SK-N-SH treated with all-trans-retinoic acid at 6 μM for 48 hours (cell line): ENCODE data around the gene CACNA2D3.

ENCODE experiments used
- ATAC-seq: fragments of 200-7000 bp; cut with Tn5 transposase; 3 replicates; pipeline ENCODE4 v1.9.1; 2020; ENCODE audit warnings: mild to moderate bottlenecking, moderate library complexity
- ARNTL ChIP-seq: fragments of 450-650 bp; formaldehyde crosslinking; IDR thresholded peaks from 2 replicates; pipeline ENCODE4 v1.5.0; 2020; ENCODE audit warnings: low read depth, mild to moderate bottlenecking, moderate library complexity, borderline replicate concordance
- BACH2 ChIP-seq: fragments of 250-450 bp; sonication (Bioruptor Pico); IDR thresholded peaks from 2 replicates; pipeline ENCODE4 v1.9.0; 2021; ENCODE audit warnings: mild to moderate bottlenecking, borderline replicate concordance
- CREB5 ChIP-seq: fragments of 250-450 bp; sonication (Bioruptor Pico); IDR thresholded peaks from 2 replicates; pipeline ENCODE4 v1.5.1; 2020; ENCODE audit warnings: low read depth, mild to moderate bottlenecking, moderate library complexity
- CSDC2 ChIP-seq: fragments of 250-450 bp; sonication (Bioruptor Pico); IDR thresholded peaks from 2 replicates; pipeline ENCODE4 v1.5.0; 2020; ENCODE audit warnings: mild to moderate bottlenecking, moderate library complexity
- ESRRG ChIP-seq: fragments of 250-450 bp; sonication (Bioruptor Pico); IDR thresholded peaks from 2 replicates; pipeline ENCODE4 v1.6.1; 2021; ENCODE audit warnings: mild to moderate bottlenecking
- GLIS3 ChIP-seq: fragments of 250-450 bp; sonication (Bioruptor Pico); IDR thresholded peaks from 2 replicates; pipeline ENCODE4 v1.5.0; 2020; ENCODE audit warnings: mild to moderate bottlenecking, moderate library complexity
- ISL1 ChIP-seq: fragments of 250-450 bp; sonication (Bioruptor Pico); IDR thresholded peaks from 2 replicates; pipeline ENCODE4 v2.1.2; 2022; ENCODE audit warnings: mild to moderate bottlenecking, moderate library complexity
- OSR1 ChIP-seq: fragments of 250-450 bp; sonication (Bioruptor Pico); IDR thresholded peaks from 2 replicates; pipeline ENCODE4 v1.8.0; 2022; ENCODE audit warnings: moderate library complexity, mild to moderate bottlenecking, inconsistent platforms
- PATZ1 ChIP-seq: fragments of 250-450 bp; sonication (Bioruptor Pico); IDR thresholded peaks from 2 replicates; pipeline ENCODE4 v1.8.0; 2020; ENCODE audit warnings: mild to moderate bottlenecking, moderate library complexity, borderline replicate concordance
- POU6F1 ChIP-seq: fragments of 250-450 bp; sonication (Bioruptor Pico); IDR thresholded peaks from 2 replicates; pipeline ENCODE4 v1.8.0; 2021; ENCODE audit warnings: low read depth, mild to moderate bottlenecking, moderate library complexity, borderline replicate concordance
- PPARA ChIP-seq: fragments of 250-450 bp; sonication (Bioruptor Pico); IDR thresholded peaks from 2 replicates; pipeline ENCODE4 v1.5.0; 2020; ENCODE audit warnings: mild to moderate bottlenecking, borderline replicate concordance
- RARB ChIP-seq: fragments of 250-450 bp; sonication (Bioruptor Pico); IDR thresholded peaks from 2 replicates; pipeline ENCODE4 v1.8.0; 2021; ENCODE audit warnings: mild to moderate bottlenecking, moderate library complexity
- SNAI2 ChIP-seq: fragments of 250-450 bp; sonication (Bioruptor Pico); IDR thresholded peaks from 2 replicates; pipeline ENCODE4 v1.5.0; 2020; ENCODE audit warnings: mild to moderate bottlenecking, moderate library complexity
- TOX ChIP-seq: fragments of 250-450 bp; sonication (Bioruptor Pico); IDR thresholded peaks from 2 replicates; pipeline ENCODE4 v1.8.0; 2021; ENCODE audit warnings: mild to moderate bottlenecking, moderate library complexity, borderline replicate concordance
- TSHZ2 ChIP-seq: fragments of 250-450 bp; sonication (Bioruptor Pico); IDR thresholded peaks from 2 replicates; pipeline ENCODE4 v1.5.0; 2020; ENCODE audit warnings: mild to moderate bottlenecking, moderate library complexity
- ZC3H10 ChIP-seq: fragments of 250-450 bp; sonication (Bioruptor Pico); IDR thresholded peaks from 2 replicates; pipeline ENCODE4 v1.5.1; 2021; ENCODE audit warnings: mild to moderate bottlenecking, moderate library complexity
- ZFP3 ChIP-seq: fragments of 250-450 bp; sonication (Bioruptor Pico); IDR thresholded peaks from 2 replicates; pipeline ENCODE4 v1.5.0; 2020; ENCODE audit warnings: mild to moderate bottlenecking, moderate library complexity
- ZFP30 ChIP-seq: fragments of 450-650 bp; formaldehyde crosslinking; IDR thresholded peaks from 2 replicates; pipeline ENCODE4 v1.5.0; 2022; ENCODE audit warnings: mild to moderate bottlenecking, moderate library complexity
- ZNF565 ChIP-seq: fragments of 450-650 bp; formaldehyde crosslinking; conservative IDR thresholded peaks from 2 replicates; pipeline ENCODE4 v1.5.0; 2020; ENCODE audit warnings: low read depth, mild to moderate bottlenecking, moderate library complexity
- ZNF70 ChIP-seq: fragments of 450-650 bp; formaldehyde crosslinking; IDR thresholded peaks from 2 replicates; pipeline ENCODE4 v1.5.0; 2020; ENCODE audit warnings: mild to moderate bottlenecking, moderate library complexity

CACNA2D3 gene

GRCh38 chr3:55085231-55085630, 962.9 kb downstream of the CACNA2D3 start:
- TF ChIP-seq TSHZ2 (CRISPR knock-in tag) (no peak), PPARA (CRISPR knock-in tag) (no peak), ZFP3 (CRISPR knock-in tag) (no peak)
- ATAC-seq, result no peak

- TF ChIP-seq ESRRG (no peak), SNAI2 (CRISPR knock-in tag) (no peak), TOX (CRISPR knock-in tag) (no peak), GLIS3 (CRISPR knock-in tag) (no peak), CREB5 (CRISPR knock-in tag) (no peak), ISL1 (no peak), BACH2 (CRISPR knock-in tag) (no peak), CSDC2 (CRISPR knock-in tag) (no peak), ARNTL (CRISPR knock-in tag) (no peak), ZC3H10 (CRISPR knock-in tag) (no peak), POU6F1 (CRISPR knock-in tag) (no peak), PATZ1 (CRISPR knock-in tag) (no peak), OSR1 (no peak), ZFP3 (CRISPR knock-in tag) (no peak), ZNF70 (no peak), RARB (CRISPR knock-in tag) (no peak), ZNF565 (CRISPR knock-in tag) (no peak), ZFP30 (CRISPR knock-in tag) (no peak), TSHZ2 (CRISPR knock-in tag) (no peak)
Observed at GRCh38 chr3:55089211-55089610, 966.9 kb downstream of the CACNA2D3 start.

GRCh38 chr3:55090291-55090690, 967.9 kb downstream of the CACNA2D3 start:
- TF ChIP-seq PPARA (CRISPR knock-in tag), result no peak
- no peak for TF ChIP-seq GLIS3 (CRISPR knock-in tag)
- TF ChIP-seq BACH2 (CRISPR knock-in tag), result no peak
- TF ChIP-seq ZNF565 (CRISPR knock-in tag), result no peak
- no peak for ATAC-seq

More at GRCh38 chr3:55089211-55089610, 966.9 kb downstream of the CACNA2D3 start:
- ATAC-seq, result peak; percentile 68
